ENCODE data around the gene OR4E1.
"Not testable (repeated sequence)": the region's sequence is repeated elsewhere in the genome, so short reads cannot be mapped to it uniquely, and the experiment has no call there.

OR4E1 gene, protein sequence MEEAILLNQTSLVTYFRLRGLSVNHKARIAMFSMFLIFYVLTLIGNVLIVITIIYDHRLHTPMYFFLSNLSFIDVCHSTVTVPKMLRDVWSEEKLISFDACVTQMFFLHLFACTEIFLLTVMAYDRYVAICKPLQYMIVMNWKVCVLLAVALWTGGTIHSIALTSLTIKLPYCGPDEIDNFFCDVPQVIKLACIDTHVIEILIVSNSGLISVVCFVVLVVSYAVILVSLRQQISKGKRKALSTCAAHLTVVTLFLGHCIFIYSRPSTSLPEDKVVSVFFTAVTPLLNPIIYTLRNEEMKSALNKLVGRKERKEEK

GRCh38 chr14:21673718-21674117 lies at the start of gene OR4E1:
TSS of gene OR4E1 (minus strand) at chr14:21673818. CDS start at chr14:21670935, 2,883 bp downstream.
- no peak for DNase-seq (ENCODE audit: low read depth)

DNA sequence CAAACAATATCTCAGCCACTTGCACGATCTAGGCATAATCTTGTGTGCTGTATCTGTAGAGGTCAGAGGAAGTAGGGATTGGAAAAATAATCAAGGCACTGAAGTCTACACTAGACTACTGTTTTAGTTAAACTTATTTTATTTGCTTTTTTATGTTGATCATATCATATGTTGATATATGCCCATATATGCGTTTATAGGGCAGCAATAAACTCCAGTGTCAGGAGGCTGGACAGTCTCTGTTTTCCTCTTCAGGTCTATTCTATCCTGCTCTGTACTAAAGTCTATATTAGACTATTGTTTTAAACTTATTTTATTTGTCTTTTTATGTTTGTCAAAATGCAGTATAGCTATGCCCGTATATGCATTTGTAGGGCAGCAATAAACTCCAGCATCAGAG lies 47.9 kb upstream of the OR4E1 start:
- no peak for DNase-seq (ENCODE audit: low read depth)

DNA sequence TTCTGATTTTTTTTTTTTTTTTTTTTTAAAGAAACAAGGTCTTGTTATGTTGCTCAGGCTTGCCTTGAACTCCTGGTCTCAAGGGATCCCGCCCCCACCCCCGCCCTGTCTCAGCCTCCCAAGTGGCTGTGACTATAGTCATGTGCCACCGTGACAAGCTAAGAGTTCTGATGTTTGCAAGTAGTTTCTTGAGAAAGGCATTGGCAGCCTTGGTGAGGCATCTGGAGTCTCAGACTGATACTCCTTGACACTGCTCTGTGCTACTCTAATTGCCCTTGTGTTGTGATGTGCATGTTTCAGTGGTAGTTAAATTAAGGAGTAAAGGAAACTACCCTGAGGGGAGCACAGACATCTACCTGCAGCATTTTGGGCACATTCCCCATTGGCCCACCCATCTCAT lies 46.2 kb upstream of the OR4E1 start:
- DNase-seq (ENCODE audit: low read depth), result no peak

- DNase-seq (ENCODE audit: low read depth), result no peak
Measured at GRCh38 chr14:21714318-21714929, 40.8 kb upstream of the OR4E1 start.

DNA sequence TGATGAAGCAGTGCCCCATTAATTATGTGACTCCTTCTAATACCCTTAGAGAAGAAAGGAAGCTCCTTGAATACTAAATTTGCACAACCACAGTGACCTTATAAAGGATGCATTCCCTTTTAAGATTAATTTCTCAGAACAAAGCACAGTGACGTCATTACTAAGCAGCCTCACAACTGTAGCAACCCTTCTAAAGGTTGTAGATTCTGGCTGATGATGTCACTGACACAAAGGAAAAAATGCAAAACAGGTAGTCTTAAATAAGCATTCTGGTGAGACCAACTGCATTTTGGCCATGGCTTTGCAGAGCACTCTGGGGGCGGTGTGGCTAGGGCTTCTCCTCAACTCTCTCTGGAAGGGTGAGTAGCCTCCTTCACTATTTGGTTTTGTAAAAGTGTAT lies 38.4 kb upstream of the OR4E1 start:
- DNase-seq (ENCODE audit: low read depth), result no peak

DNA sequence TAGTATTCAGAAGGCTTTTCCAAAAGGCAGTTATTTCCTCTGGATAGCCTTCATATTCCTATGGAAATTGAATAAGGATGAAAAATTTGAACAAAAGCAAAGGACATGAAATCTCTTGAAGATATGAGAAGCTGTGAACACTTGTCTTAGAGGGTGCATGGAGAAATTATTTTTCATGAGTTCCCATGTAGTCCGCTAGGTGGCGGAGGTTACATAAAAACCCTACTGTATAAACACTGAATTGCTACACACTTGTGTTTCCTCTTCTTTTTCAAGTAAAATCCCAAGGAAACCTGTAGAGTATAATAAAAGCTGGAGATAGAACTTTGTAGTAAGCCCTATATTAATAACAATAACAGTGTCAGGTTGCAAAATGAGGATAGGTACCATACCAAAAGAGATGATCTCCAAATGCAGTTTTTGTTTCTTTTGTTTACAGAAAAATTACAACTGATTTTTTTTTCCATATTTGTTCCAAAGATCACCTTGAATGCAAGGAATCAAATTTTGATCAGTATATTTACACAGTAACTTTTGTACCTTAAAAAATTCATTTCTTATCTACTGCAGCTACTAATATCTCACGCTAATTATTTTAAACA lies 37.8 kb upstream of the OR4E1 start:
- DNase-seq (ENCODE audit: low read depth), result no peak

GRCh38 chr14:21704338-21704737 lies 30.7 kb upstream of the OR4E1 start:
- no peak for DNase-seq (ENCODE audit: low read depth)

DNA sequence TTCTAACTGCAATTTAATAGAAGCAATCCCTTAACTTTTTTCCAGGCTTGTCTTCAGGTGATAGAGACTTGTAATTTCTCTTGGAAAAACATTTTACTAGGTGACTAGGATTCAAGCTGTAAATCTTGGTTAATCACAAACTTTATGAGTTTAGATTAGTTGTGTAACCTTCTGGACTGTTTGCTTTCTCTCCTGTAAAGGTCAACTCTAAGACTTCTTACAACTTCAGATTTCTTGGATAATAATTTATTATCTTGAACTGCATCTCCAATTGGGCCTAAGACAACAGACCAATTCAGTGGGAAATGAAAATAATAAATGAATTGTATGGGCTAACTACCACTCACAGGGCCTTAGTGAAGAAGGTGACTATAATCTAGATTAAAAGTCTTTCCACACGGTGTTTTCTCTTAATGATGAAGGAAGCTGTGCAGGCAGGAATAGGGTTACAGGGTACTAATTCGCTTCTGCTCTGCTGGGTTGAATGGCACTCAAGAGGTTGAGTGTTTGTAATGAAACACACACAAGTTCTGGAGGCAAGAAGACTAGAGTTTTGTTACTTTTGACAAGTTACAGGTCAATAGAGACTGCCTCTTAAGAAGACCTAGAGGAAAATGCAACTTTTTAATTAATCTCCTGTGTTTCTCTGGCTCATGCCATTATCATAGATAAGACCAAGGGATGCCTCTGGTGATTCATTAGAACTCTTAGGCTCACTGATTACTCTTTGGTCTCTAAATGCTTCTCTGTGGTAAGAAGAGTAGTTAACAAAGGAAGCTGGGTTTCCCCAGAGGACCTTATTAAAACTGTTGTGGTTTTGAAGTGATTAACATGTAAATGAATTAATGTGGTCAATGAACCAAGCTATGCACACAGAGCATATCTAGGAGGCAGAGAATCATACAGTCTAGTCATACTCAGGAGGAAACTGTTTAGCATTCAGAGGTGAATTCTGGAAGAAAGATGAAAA lies 30.0 kb upstream of the OR4E1 start:
- DNase-seq (ENCODE audit: low read depth), result no peak

GRCh38 chr14:21702316-21702715 lies 28.7 kb upstream of the OR4E1 start:
- DNase-seq (ENCODE audit: low read depth), result no peak

GRCh38 chr14:21699551-21699950 lies 25.9 kb upstream of the OR4E1 start:
- DNase-seq (ENCODE audit: low read depth), result no peak

- DNase-seq (ENCODE audit: low read depth), result not testable (repeated sequence)
Measured at GRCh38 chr14:21698538-21698937, 24.9 kb upstream of the OR4E1 start.

DNA sequence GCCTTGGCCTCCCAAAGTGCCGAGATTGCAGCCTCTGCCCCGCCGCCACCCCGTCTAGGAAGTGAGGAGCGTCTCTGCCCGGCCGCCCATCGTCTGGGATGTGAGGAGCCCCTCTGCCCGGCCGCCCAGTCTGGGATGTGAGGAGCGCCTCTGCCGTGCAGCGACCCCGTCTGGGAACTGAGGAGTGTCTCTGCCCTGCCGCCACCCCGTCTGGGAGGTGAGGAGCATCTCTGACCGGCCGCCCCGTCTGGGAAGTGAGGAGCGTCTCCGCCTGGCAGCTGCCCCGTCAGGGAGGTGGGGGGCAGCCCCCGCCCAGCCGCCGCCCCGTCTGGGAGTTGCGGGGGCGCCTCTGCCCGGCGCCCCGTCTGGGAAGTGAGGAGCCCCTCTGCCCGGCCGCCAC lies 24.0 kb upstream of the OR4E1 start:
- not testable (repeated sequence) for DNase-seq (ENCODE audit: low read depth)

DNA sequence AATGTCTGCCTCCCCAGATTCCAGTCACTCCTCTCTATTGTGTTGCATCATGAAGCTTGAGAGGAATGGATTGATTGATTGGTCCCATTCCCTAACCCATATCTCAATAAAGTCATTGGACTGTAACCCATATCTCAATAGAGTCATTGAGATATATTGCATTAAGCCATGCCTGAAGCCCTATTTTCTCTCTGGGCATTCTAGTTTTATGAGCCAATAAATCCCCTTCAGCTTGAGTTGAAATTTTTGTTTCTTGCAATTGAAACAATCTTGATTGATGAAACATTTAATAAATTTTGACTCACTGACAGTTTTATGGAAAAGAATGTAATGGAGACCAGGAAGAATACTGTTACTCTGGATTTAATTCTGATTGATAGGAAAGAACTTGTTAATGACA lies 20.8 kb upstream of the OR4E1 start:
- no peak for DNase-seq (ENCODE audit: low read depth)

DNA sequence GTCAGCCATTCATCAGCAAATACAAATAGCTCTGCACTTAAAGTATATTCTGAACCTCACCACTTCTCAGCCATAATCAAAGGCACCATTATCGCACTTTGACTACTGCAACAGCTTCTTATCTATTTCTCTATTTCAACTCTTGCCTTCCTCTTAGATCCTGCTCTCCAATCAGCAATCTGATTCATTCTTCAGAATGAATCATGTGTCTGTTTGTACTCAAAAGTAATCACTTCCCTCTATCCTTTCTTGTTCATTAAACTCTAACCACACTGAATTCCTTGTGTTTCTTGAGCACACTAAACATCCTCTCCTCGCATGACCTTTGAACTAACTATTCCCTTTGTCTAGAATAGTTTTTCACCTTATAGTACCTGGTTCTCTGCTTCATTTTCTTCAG lies 12.8 kb upstream of the OR4E1 start:
- no peak for DNase-seq (ENCODE audit: low read depth)

GRCh38 chr14:21680072-21680471 lies 6.5 kb upstream of the OR4E1 start:
- no peak for DNase-seq (ENCODE audit: low read depth)

DNA sequence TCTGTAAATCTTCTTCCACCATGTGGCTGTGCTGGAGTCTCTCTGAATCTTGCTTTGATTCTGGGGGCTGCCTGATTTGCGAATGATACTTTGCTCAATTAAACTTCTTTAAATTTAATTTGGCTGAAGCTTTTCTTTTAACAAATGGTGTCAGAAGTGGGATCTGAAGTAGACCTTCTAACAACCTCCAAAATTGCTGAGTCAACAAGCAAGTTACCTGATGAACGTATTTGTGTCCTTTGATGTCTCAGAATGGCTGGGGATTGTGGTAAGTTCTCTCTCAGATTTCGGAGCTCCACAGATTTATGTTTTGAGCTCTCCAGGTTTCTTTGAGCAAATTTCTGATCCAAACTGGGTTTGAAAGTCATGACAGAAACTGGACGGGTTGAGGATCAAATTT lies 1.9 kb upstream of the OR4E1 start:
- no peak for DNase-seq (ENCODE audit: low read depth)

- no peak for DNase-seq (ENCODE audit: low read depth)
Measured at GRCh38 chr14:21672116-21672515, 1.5 kb downstream of the OR4E1 start.

DNA sequence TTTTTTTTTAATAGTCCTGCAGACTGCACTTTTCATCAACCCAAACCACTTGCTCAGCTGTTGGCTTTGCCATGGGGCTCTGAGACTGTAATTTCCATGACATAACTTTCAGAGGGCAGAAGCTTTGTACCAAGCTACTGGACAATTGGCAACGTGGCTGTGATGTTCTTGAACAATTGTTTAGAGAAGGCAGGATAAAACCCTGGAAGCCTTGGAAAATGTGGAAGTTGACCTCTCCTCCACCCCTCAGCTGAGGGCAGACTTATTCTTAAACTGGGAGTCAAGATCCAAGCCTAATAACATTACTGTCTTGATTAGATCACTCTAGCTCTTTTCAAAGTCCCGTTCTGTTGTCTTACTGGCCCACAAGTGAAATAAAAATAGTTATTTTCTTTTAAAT lies 2.2 kb downstream of the OR4E1 start:
- no peak for DNase-seq (ENCODE audit: low read depth)

DNA sequence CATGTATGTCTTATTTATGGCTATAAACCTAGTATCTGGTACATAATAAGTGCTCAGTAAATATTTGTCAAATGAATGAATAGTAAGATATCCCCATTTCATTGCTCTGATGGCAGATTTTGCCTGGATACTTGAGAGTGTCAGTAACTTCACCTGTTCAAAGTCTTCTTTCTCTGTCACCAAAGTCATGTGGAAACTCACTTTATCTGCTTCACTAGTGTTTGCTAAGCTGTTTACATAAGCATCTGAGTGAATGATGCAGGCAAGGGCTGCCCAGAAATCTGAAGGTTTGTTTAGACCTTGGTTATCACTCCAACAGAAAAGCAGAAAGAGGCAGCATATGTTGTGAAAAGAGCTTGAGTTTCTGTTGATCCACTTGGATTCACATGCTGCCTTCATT lies 4.3 kb downstream of the OR4E1 start:
- no peak for DNase-seq (ENCODE audit: low read depth)

GRCh38 chr14:21668377-21668776 lies 5.2 kb downstream of the OR4E1 start:
- no peak for DNase-seq (ENCODE audit: low read depth)

DNA sequence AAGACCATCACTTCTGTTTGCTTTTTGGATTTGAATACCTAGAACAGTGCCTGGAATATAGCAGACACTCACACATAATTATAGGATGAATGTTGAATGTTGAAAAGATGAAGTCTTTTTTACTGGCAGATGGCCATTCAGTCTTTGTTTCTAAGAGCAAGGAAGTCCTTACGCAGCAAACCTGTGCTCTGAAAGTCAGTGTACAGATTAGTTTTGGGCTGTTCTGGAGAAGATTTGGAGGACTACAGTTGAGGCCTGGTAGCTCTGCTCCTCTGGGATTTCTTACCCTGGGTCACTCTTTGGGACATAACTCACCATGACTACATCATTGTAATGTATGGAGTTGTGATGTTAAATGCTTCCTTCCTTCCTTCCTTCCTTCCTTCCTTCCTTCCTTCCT lies 16.6 kb downstream of the OR4E1 start:
- no peak for DNase-seq (ENCODE audit: low read depth)

DNA sequence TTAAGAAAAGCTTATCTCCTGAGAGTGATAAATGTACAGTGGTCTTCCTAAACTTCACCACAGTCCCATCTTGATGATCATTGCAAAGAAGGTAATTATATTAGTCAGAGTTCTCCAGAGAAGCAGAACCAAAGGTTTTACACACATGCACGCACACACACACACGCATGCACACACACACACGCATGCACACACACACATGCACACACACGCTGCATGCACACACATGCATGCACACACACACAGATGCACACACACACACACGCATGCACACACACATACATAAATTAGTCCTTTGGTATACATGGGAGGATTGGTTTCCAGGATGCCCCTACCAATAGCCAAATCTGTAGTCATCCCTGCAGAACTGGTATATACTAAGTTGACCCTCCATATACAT lies 19.4 kb downstream of the OR4E1 start:
- DNase-seq (ENCODE audit: low read depth), result no peak

Measured in stimulated activated CD8-positive, alpha-beta memory T cell treated with anti-CD3 and anti-CD28 coated beads, Interleukin-4, amount 100 ng/mL, for 24 hours (primary cell).